HCT116 (cell line): Measurements from ENCODE around the gene CLEC11A.
A peak's percentile ranks its signal among the peaks of the same experiment; 100 is the strongest.

Experiments used
- CTCF ChIP-seq, 3 experiments: fragments of 200-600 bp in 1 of 3; sonication (generic) in 1 of 3; IDR thresholded peaks in 2 of 3; conservative IDR thresholded peaks in 1 of 3; 2 replicates each; pipeline ENCODE4 v1.5.1; 2012 to 2017; ENCODE audit warnings: low read depth in 2 of 3, low read length in 2 of 3, antibody characterized with exemption in 1 of 3, borderline replicate concordance in 1 of 3, control low read depth in 1 of 3, mild to moderate bottlenecking in 1 of 3, mixed read lengths in 1 of 3, mixed run types in 1 of 3, moderate library complexity in 1 of 3; ENCODE audit not compliant: insufficient read depth in 1 of 3
- EGR1 ChIP-seq: IDR thresholded peaks from 2 replicates; pipeline ENCODE4 v1.6.1; 2012; ENCODE audit warnings: low read depth
- EZH2 ChIP-seq: fragments of 200-600 bp; sonication (generic); IDR thresholded peaks from 2 replicates; pipeline ENCODE4 v1.6.1; 2017; ENCODE audit warnings: antibody characterized with exemption, mixed run types
- EZH2phosphoT487 ChIP-seq: fragments of 200-600 bp; IDR thresholded peaks from 2 replicates; pipeline ENCODE4 v1.6.1; 2018; ENCODE audit warnings: antibody characterized with exemption, borderline replicate concordance
- POLR2A ChIP-seq: IDR thresholded peaks from 2 replicates; pipeline ENCODE4 v1.7.0; 2011; ENCODE audit warnings: borderline replicate concordance; ENCODE audit not compliant: insufficient read depth, insufficient read length; ENCODE audit errors: extremely low read depth
- SIN3A ChIP-seq: IDR thresholded peaks from 2 replicates; pipeline ENCODE4 v1.6.1; 2012; ENCODE audit warnings: low read depth
- ZNF274 ChIP-seq: fragments of 200-500 bp; sonication (Bioruptor generic); IDR thresholded peaks from 2 replicates; pipeline ENCODE4 v1.6.1; 2014; ENCODE audit warnings: mild to moderate bottlenecking, low read depth, low read length, inconsistent platforms
- TF ChIP-seq, protein P1 (sequence below): IDR thresholded peaks from 2 replicates; pipeline ENCODE4 v1.6.1; 2012

- TF ChIP-seq CTCF (IDR thresholded peaks at IDR 0.05 in 2 of 3, conservative IDR thresholded peaks at IDR 0.05 in 1 of 3; ENCODE audit: borderline replicate concordance in 1 of 3, insufficient read depth in 1 of 3, low read depth in 2 of 3, low read length in 2 of 3) (no peak), ZNF274 (no peak), EGR1 (no peak), POLR2A (no peak), SIN3A (no peak), EZH2phosphoT487 (no peak), EZH2 (no peak)
- TF ChIP-seq, protein P1, sequence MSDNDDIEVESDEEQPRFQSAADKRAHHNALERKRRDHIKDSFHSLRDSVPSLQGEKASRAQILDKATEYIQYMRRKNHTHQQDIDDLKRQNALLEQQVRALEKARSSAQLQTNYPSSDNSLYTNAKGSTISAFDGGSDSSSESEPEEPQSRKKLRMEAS, result peak; percentile 43; the same call in 1 of the 2 replicates
Observed at GRCh38 chr19:50759886-50760285, 36.7 kb downstream of the CLEC11A start.
